H9 (cell line): ENCODE results near the gene FXYD4. TPM values are rescaled to one million over a fixed set of nuclear protein-coding genes. Genes with fewer than 3 reads are reported as not detected.

Experiments used
- DNase-seq: peaks from one replicate; pipeline ENCODE4 v3.0.0-alpha.2; 2017
- H2AFZ ChIP-seq: one replicate; pipeline ENCODE4 v1.6.1; 2013; ENCODE audit warnings: mild to moderate bottlenecking, low read length, control low read depth, moderate library complexity
- H2AK5ac ChIP-seq: 2 replicates; pipeline ENCODE4 v1.6.1; 2013; ENCODE audit warnings: low read length, control low read depth, mixed read lengths; ENCODE audit not compliant: insufficient read length
- H2BK120ac ChIP-seq: one replicate; pipeline ENCODE4 v1.6.1; 2013; ENCODE audit warnings: low read depth, mild to moderate bottlenecking, low read length, control low read depth, inconsistent platforms; ENCODE audit not compliant: poor library complexity, severe bottlenecking
- H2BK12ac ChIP-seq: 2 replicates; pipeline ENCODE4 v1.6.1; 2013; ENCODE audit warnings: low read length, control low read depth, mixed read lengths, low read depth; ENCODE audit not compliant: insufficient read length
- H2BK15ac ChIP-seq: 2 replicates; pipeline ENCODE4 v1.6.1; 2013; ENCODE audit warnings: low read depth, low read length, control low read depth
- H2BK20ac ChIP-seq: one replicate; pipeline ENCODE4 v1.6.1; 2013; ENCODE audit warnings: low read depth, mild to moderate bottlenecking, low read length, control low read depth, inconsistent platforms; ENCODE audit not compliant: poor library complexity, severe bottlenecking
- H2BK5ac ChIP-seq: 2 replicates; pipeline ENCODE4 v1.6.1; 2013; ENCODE audit warnings: low read length, control low read depth, mixed read lengths; ENCODE audit not compliant: insufficient read length
- H3K14ac ChIP-seq: 2 replicates; pipeline ENCODE4 v1.6.1; 2013; ENCODE audit warnings: low read length, control low read depth; ENCODE audit not compliant: insufficient read depth
- H3K18ac ChIP-seq: 2 replicates; pipeline ENCODE4 v1.6.1; 2013; ENCODE audit warnings: low read depth, mild to moderate bottlenecking, mixed read lengths, low read length, control low read depth; ENCODE audit not compliant: insufficient read length
- H3K23ac ChIP-seq: 2 replicates; pipeline ENCODE4 v1.6.1; 2013; ENCODE audit warnings: low read length, control low read depth, mixed read lengths, low read depth; ENCODE audit not compliant: insufficient read length
- H3K23me2 ChIP-seq: 2 replicates; pipeline ENCODE4 v1.6.1; 2013; ENCODE audit warnings: low read depth, mild to moderate bottlenecking, mixed read lengths, low read length, control low read depth; ENCODE audit not compliant: insufficient read length, poor library complexity, severe bottlenecking
- H3K27ac ChIP-seq: 2 replicates; pipeline ENCODE4 v1.5.1; 2013; ENCODE audit warnings: low read length, control low read depth, mixed read lengths, low read depth; ENCODE audit not compliant: insufficient read length
- H3K27me3 ChIP-seq: 2 replicates; pipeline ENCODE4 v1.6.1; 2013; ENCODE audit warnings: low read length, control low read depth, inconsistent platforms; ENCODE audit not compliant: insufficient read depth
- H3K4ac ChIP-seq: 2 replicates; pipeline ENCODE4 v1.6.1; 2013; ENCODE audit warnings: low read depth, mild to moderate bottlenecking, control low read depth, inconsistent platforms, low read length, moderate library complexity
- H3K4me1 ChIP-seq: 2 replicates; pipeline ENCODE4 v1.6.1; 2013; ENCODE audit warnings: low read length, control low read depth, inconsistent platforms; ENCODE audit not compliant: insufficient read depth
- H3K4me2 ChIP-seq: 2 replicates; pipeline ENCODE4 v1.6.1; 2013; ENCODE audit warnings: low read length, control low read depth, mixed read lengths; ENCODE audit not compliant: insufficient read length, insufficient read depth
- H3K56ac ChIP-seq: 2 replicates; pipeline ENCODE4 v1.6.1; 2013; ENCODE audit warnings: low read depth, mild to moderate bottlenecking, mixed read lengths, low read length, control low read depth; ENCODE audit not compliant: insufficient read length
- H3K79me1 ChIP-seq: 2 replicates; pipeline ENCODE4 v1.6.1; 2013; ENCODE audit warnings: low read depth, mild to moderate bottlenecking, moderate library complexity, low read length, control low read depth, inconsistent platforms; ENCODE audit not compliant: insufficient read depth, poor library complexity, severe bottlenecking
- H3K79me2 ChIP-seq: 2 replicates; pipeline ENCODE4 v1.6.1; 2013; ENCODE audit warnings: low read length, control low read depth, inconsistent platforms; ENCODE audit not compliant: insufficient read depth
- H3K9ac ChIP-seq: 2 replicates; pipeline ENCODE4 v1.6.1; 2013; ENCODE audit warnings: low read length, control low read depth, mixed read lengths; ENCODE audit not compliant: insufficient read length; ENCODE audit errors: extremely low read depth
- H3K9me3 ChIP-seq: one replicate; pipeline ENCODE4 v1.6.1; 2013; ENCODE audit warnings: low read depth, low read length, inconsistent platforms; ENCODE audit not compliant: control insufficient read depth
- H3T11ph ChIP-seq: one replicate; pipeline ENCODE4 v1.6.1; 2013; ENCODE audit warnings: mild to moderate bottlenecking, low read length, control low read depth, inconsistent platforms
- H4K20me1 ChIP-seq: one replicate; pipeline ENCODE4 v1.6.1; 2013; ENCODE audit not compliant: control insufficient read depth, insufficient read length, insufficient read depth
- H4K5ac ChIP-seq: 2 replicates; pipeline ENCODE4 v1.6.1; 2013; ENCODE audit warnings: low read depth, mild to moderate bottlenecking, mixed read lengths, low read length, control low read depth; ENCODE audit not compliant: insufficient read length
- H4K8ac ChIP-seq: replicated peaks from 2 replicates; pipeline ENCODE4 v1.6.1; 2013; ENCODE audit warnings: low read length, control low read depth, mixed read lengths, low read depth; ENCODE audit not compliant: insufficient read length
- H4K91ac ChIP-seq: 2 replicates; pipeline ENCODE4 v1.6.1; 2013; ENCODE audit warnings: low read depth, mild to moderate bottlenecking, moderate library complexity, mixed read lengths, low read length, control low read depth; ENCODE audit not compliant: insufficient read length
- H3K27ac Mint-ChIP-seq, 3 experiments: 2 replicates in 2 of 3; 3 replicates in 1 of 3; pipeline ENCODE4 v1.8.0; 2020 to 2021; ENCODE audit warnings: mixed read lengths in 3 of 3, mild to moderate bottlenecking in 1 of 3, moderate library complexity in 1 of 3
- H3K27me3 Mint-ChIP-seq: 2 replicates; pipeline ENCODE4 v1.8.0; 2021; ENCODE audit warnings: low read depth, mild to moderate bottlenecking, moderate library complexity, mixed read lengths
- H3K36me3 Mint-ChIP-seq, 3 experiments: 2 replicates in 2 of 3; 3 replicates in 1 of 3; pipeline ENCODE4 v1.8.0; 2020 to 2021; ENCODE audit warnings: low read depth in 3 of 3, mixed read lengths in 3 of 3; ENCODE audit not compliant: insufficient read depth in 1 of 3
- H3K4me1 Mint-ChIP-seq, 2 experiments: 2 replicates each; pipeline ENCODE4 v1.8.0; 2020; ENCODE audit warnings: mixed read lengths in 2 of 2
- H3K4me3 Mint-ChIP-seq, 2 experiments: 2 replicates in 1 of 2; 3 replicates in 1 of 2; pipeline ENCODE4 v1.8.0; 2020 to 2021; ENCODE audit warnings: mild to moderate bottlenecking in 2 of 2, mixed read lengths in 2 of 2, moderate library complexity in 1 of 2
- H3K9me3 Mint-ChIP-seq, 2 experiments: 2 replicates in 1 of 2; 3 replicates in 1 of 2; pipeline ENCODE4 v1.8.0; 2020; ENCODE audit warnings: mild to moderate bottlenecking in 2 of 2, mixed read lengths in 2 of 2, moderate library complexity in 1 of 2
- CTCF ChIP-seq: fragments of 200-600 bp; sonication (generic); conservative IDR thresholded peaks from 3 replicates; pipeline ENCODE4 v1.8.0; 2021; ENCODE audit warnings: antibody characterized with exemption, mild to moderate bottlenecking
- WGBS: extraction: QIAGEN DNeasy Blood & Tissue Kit; methylation state at CpG from one replicate; pipeline ENCODE4 v1.1.7; 2013; ENCODE audit warnings: missing lambda C conversion rate, low lambda C conversion rate, mixed read lengths; ENCODE audit not compliant: insufficient read length; ENCODE audit errors: extremely low coverage; 5-methylcytosine and 5-hydroxymethylcytosine counted together
- total RNA-seq: library from RNA; stranded (reverse); gene quantifications from 2 replicates; pipeline ENCODE4 v1.2.1, GENCODE V29; 2021

The FXYD4 gene
- total RNA-seq, 1 experiment from 2014 or later: not detected

- H4K91ac ChIP-seq: no peak overlapping the region
- Mint-ChIP-seq H3K27me3 (peaks cover 15% of the 10 kb centered on the region), H3K4me1 (peaks cover 14 to 28% of the 10 kb centered on the region in 2 experiments), H3K9me3 (no peaks in the 10 kb centered on the region), H3K4me3 (no peak overlapping the region), H3K36me3 (no peaks in the 10 kb centered on the region), H3K27ac (no peak overlapping the region)
- H3K56ac ChIP-seq: no peak overlapping the region
- H3K79me2 ChIP-seq: no peaks in the 10 kb centered on the region
- no peak for TF ChIP-seq CTCF
- no peak overlapping the region for H2BK20ac ChIP-seq
- no peak overlapping the region for H3K18ac ChIP-seq
- no peak overlapping the region for H2BK12ac ChIP-seq
- no peaks in the 10 kb centered on the region for H3K27me3 ChIP-seq
- DNase-seq: no peak
- no peak overlapping the region for H3K4me2 ChIP-seq
- no peak overlapping the region for H3K14ac ChIP-seq
- no peak overlapping the region for H2BK120ac ChIP-seq
- H3K9ac ChIP-seq: no peak overlapping the region
- no peak overlapping the region for H2AK5ac ChIP-seq
- H4K8ac ChIP-seq: no peak overlapping the region
- H3T11ph ChIP-seq: no peak overlapping the region
- no peaks in the 10 kb centered on the region for H4K20me1 ChIP-seq
- H3K79me1 ChIP-seq: no peaks in the 10 kb centered on the region
- no peak overlapping the region for H2AFZ ChIP-seq
- no peak overlapping the region for H2BK15ac ChIP-seq
- no peak overlapping the region for H4K5ac ChIP-seq
- H3K23me2 ChIP-seq: no peaks in the 10 kb centered on the region
- no peak overlapping the region for H2BK5ac ChIP-seq
- no CpG with 5 or more reads among the region's 15 CpGs for WGBS
- no peak overlapping the region for H3K23ac ChIP-seq
- no peak overlapping the region for H3K27ac ChIP-seq
- no peaks in the 10 kb centered on the region for H3K4me1 ChIP-seq
- no peaks in the 10 kb centered on the region for H3K9me3 ChIP-seq
- H3K4ac ChIP-seq: no peak overlapping the region
These were observed 28.3 kb upstream of the FXYD4 start for GRCh38 chr10:43343126-43343525.
